NCI-H446 treated with DMSO at 0.1 percent for 48 hours (cell line): Measurements from ENCODE around the gene ELK4.

Source experiments
- DNase-seq: peaks from one replicate; lab custom pipeline; 2025; lab: John Stamatoyannopoulos, UW

ELK4 gene

DNA sequence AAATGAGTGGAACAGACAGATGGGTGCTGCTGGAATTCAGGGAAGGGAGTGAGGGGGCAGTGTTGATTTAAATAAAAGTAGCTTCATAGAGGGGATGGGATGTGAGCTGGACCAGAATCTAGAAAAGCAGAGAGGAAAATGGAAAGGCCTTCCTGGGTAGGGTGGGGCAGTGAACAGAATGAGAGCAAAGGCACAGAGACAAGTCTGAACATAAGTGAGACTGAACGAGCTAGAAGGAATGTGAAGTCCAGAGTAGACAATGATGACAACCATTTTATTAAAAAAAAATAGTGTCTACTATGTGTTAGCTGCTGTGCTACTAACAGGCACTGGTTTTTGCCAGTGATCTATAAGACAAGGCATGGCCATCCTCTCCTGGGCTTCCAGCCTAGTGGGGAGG lies 36.0 kb downstream of the ELK4 start:
- no peak for DNase-seq

DNA sequence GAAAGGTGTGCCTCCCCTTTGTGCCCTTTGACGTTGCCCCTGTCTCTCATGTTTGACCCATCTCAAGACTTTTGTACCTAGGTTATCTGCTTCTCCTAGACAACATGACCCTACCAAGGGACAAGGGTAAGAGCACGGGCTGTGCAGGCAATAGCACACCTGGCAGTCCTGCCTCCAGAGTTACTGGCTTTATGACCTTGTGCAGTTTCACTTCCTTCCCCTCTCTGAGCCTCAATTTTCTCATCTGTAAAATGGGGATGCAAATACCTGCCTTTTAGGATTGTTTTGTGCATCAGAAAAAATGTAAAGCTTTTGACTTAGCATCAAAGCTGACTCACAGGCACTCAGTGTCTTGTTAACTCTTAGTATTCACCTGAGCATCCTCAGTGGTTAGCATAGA lies 36.4 kb downstream of the ELK4 start:
- DNase-seq = no peak

DNA sequence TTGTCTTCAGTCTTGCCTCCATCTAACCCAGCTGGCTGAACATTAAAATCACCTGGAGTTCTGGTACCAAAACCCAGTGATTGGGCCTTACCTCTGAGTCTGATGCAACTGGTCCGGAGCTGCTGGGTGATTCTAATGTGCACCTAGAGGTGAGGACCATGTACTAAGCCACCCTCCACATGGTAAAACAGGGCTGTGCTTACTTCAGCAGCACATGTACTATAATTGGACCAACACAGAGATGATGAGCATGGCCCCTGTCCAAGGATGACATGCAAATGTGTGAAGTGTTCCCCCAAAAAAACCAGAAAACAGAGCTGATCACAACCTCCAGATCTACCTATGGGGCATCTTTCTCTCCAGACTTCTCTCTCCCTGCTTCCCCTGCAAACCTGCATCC lies 37.0 kb downstream of the ELK4 start:
- DNase-seq = no peak

DNA sequence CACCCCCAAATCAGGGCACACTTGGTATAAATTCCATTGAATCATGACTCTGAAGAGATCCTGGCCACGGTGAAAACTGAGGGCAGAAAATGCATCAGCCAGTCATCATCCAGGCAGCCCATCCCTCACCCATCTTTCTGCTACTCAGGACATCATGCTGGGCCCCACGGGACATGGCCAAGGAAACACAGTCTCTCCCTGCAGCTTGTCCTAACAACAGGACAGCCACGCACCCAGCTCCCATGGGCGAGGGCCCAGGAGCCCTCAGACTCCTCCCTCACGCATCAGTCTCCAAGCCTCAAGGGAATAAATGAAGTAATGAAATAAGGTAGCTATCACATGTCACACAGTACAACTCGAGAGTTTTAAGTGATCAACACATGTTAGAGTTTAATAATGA lies 37.8 kb downstream of the ELK4 start:
- no peak for DNase-seq

DNA sequence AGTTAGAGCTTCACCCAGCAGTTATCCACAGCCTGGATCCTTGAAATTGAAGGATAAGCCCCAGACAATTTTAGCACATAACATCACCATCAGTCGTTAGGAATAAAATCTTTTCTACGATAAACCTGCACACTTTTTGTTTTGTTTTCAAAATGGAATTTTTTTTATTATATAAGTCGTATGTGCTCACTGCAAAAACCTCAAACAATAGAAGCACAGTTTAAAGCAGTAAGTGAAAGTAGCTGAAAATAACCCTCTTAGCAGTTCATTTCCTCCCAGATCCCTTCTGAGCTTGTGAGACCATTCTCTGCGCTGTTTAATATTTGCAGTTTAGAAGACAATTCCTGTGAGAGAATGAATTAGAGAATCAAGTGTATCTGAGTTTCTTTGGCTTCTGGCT lies 38.3 kb downstream of the ELK4 start:
- DNase-seq = no peak

DNA sequence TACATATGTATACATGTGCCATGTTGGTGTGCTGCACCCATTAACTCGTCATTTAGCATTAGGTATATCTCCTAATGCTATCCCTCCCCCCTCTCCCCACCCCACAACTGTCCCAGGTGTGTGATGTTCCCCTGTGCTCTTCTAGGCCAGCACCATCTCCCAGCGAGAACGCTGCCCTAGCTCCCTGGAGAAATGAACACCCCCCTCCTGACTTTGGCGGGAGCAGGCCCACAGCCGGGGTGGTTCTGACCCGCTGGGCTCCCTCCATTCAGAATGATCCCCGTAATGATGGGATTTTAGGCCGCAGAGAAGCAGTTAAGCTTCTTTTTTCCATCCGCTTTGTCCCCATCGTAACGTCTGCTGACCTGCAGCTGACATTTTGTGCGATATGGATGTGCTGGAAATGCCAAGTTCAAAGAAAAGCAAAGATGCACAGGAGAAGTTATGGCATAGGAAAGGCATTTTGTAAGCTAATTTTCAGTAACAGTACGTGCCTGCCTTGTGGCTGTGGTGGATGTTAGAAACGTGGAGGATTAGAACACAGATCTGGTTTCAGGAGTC lies 39.3 kb downstream of the ELK4 start:
- DNase-seq = no peak

DNA sequence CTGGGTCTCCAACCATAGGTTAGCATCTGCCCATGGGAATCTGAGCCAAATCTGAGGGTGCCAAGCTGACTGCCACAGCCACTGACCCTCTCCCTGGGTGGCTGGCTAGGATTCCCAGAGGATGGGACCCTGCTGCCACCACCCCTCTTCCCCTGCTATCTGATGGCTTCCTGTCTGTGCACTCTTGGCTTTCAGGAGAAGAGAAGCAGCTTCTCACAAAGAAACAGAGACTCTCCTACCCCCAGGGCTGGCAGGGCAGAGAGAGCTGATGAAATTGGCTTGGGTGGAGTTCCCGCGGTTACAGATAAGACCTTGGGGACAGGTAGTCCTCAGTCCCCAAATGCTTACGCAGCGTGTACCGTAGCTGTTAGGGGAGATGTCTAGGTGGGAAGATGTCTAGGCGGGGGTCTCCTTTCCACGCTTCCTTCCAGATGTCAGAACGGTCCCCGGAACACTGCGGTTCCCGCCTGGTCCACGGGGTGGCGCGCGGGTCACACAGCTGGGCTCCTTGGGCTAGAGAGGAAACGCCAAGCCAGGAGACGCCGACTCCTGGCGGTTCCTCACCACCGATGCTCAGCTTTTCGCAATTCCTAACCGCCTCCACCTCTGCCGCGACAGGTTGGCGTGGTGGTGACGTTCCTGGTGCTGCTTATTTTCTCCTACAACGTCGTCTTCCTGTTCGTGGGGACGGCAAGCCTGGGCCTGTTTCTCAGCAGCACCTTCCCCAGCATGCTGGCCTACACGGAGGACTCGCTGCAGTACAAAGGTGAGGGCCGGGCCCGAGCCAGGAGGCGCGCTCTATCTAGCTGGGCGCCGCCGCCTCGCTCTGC lies 40.1 kb downstream of the ELK4 start:
- peak; percentile 50 for DNase-seq

DNA sequence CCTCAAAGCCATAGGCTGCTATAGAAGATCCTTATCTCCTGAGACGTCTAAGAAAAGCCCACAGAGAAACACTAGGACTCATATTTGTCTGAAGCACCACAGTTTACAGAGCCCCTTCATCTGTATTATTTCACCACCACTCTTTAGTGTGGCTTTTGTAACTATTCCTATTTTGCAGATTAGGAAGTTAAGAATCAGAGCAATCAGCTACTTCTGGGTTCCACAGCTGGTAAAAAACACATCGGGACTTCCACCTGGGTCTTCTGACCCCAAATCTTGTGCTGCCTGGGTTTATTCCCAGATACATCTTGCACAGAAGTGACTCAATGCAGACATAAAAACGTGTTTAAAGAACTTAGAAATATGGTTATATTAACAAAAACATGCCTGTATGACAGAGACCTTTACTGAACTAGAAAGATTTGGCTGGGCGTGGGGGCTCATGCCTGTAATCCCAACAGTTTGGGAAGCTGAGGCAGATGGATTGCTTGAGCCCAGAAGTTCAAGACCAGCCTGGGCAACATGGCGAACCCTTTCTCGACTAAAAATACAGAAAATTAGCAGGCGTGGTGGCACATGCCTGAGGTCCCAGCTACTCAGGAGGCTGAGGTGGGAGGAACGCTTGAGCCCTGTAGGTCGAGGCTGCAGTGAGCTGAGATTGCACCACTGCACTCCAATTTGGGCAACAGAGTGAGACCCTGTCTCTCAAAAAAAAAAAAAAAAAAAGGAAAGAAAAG lies 40.9 kb downstream of the ELK4 start:
- DNase-seq = no peak

DNA sequence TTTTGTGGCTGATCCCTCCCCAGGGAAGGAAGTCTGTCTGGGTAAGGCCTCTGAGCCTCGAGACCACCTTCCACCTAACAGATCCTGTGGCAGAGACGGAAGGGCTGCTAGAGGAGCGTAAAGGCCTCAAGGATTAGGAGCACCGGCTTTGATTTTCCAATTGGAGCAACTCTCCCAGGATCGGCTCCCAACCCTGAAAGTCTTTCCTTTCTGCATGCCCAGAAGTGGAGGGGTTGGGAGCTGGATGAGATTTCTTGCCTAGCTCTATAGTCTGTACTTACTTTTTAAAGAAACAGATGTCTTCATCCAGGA lies 41.4 kb downstream of the ELK4 start:
- no peak for DNase-seq

DNA sequence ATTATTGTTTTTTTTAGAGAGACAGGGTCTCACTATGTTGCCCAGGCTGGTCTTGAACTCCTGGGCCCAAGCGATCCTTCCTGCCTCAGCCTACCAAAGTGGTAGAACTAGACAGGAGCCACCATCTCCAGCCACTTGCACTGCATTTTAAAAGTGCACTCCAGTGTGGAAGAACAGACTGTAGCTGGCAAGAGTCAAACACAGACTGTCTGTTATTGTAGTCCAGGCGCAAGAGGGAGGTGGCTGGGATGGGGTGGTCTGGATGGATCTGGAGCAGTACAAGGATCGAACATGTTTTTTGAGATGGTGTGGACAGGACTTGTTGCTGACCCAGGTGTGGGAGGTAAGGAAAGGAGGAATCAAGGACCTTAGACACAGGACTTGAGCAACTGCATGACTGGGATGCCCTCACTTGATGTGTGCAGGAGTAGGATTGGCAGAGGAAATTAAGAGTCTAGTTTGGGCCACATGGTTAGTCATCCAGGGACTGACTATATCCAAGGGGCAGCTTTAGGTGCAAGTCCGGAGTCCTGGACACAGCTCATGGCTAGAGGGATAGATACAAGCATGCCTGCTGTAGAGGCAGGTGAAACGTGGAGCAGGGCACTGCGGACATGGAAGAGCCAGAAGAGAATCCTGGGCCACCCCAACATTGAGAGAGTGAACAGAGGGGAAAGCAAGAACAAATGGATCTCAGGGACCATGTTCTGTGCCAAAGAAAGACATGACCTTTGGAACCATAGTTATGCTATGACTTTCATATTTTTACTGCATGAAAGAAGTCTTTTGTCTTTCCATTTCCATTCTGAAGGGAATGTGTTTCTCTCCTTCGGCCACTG lies 42.0 kb downstream of the ELK4 start:
- DNase-seq = no peak

DNA sequence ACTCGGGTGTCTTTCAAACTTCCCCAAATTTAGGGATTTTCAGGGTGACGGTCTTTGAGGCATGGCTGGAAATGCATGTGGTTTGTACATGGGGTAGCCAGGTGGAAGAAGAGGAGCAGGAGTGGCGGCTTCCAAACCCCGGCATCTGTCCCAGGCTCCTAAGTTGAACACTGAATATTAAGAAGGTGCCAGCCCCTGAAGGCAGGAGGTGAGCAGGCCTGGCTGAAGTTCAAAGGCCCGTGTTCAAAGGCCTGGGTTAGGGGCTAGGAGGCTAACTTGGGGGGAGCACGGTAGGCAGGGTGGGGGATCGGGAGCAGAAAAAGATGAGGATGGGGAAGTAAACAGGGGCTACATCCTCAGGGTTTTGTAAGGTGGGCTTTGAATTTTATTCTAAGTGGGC lies 42.8 kb downstream of the ELK4 start:
- DNase-seq = no peak

DNA sequence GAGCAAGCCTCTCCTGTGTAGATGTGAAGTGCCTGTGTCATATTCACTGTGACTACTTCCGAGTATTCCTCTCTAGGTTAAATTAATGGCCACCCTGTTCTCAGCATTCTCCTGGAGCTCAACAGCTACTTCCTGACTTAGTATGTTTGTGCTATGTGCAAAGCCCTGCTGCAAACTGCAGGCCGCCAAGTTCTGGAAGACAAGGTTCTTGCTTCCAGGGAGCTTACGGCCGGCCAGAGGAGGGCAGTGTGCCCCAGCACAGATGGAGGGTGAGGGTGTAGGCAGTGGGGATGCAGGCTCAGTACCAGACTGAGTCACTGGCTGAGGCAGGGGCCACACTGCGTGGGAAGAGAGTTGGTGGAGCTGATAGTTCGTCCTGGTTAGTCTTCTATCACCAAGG lies 43.2 kb downstream of the ELK4 start:
- DNase-seq = peak; percentile 48

DNA sequence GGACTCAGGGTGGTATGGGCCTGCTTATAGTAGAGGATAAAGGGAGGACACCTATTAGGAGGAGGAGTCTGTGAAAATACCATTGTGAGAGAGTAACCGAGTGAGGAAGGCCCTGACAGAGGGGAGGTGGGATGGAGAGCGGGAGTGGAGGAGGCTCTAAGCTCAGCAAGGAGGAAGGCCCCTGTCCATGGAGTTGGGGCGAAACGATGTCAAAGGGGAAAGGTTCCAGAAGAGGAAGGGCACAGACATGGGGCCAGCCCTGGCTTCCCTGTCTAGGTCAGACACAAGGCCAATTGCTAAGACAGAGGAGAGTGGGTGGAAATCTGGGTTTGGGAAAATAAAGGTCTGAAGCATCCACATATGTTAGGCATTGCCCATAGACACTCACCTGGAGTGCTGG lies 44.2 kb downstream of the ELK4 start:
- DNase-seq = no peak

DNA sequence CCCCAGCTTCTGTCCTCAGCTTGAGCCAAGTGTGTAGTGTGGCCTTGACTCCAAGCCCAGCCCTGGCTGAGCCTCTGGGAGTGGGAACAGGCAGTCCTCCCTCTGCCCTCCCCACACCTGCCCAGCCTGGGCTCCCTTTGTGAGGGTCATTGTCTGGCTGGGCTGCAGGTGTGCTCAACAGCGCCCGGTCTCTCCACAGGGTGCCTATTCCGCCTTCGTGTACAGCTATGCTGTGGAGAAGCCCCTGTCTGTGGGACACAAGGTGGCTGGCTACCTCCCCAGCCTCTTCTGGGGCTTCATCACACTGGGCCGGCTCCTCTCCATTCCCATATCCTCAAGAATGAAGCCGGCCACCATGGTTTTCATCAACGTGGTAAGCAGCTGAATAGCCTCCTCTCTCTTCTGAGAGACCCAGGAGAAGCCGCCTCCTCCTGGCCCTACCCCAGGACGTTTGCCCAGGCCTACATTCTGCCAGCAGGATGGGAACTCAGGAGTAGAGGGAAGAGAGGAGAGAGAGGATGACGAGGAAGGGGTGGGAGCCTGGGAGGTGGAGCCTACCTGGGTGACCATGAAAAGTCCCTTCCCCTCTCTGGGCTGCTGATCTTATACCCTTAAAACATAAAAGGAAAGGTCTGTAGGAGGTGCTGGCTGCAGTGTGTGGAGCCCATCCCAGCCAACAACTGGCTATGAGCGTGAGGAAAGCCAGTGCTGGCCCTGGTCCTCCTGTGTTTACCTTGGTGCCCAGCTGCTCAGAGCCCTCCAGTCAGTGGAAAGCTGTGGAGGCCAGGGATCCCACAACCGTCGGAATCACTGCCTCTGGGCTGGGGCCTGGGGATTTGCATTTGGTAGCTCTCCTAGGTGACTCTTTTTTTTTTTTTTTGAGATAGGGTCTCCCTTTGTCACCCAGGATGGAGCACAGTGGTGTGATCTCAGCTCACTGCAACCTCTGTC lies 45.7 kb downstream of the ELK4 start:
- no peak for DNase-seq

DNA sequence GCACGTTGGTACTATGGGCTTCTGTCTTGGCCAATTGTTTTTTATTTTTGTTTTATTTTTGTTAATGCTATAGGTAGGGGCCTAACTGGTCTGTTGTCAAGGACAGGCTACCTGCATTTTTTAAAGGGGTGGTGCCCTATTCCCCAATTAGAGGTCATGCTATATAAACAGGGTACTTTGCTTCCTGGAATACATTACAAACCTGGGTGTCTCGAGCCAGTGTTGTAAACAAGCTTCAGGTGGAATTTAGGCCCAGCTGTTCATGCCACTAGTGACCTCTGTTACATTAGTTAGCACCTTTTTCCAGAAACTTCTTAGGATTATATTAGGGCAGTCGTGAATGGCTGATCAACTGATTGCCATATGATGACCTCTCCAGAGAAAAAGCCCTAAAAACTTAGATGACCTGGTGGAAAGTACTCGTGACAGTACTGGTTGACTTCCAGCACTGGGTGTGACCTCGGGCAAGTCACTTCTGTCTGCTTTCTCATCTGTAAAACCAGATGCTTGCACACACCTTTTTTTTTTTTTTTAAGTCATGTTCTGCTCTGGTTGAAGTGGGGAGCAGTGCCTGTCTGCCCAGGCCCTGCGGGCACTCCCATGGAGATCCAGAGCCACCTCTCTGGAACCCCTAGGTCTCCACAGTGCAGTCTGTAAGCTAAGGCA lies 46.5 kb downstream of the ELK4 start:
- DNase-seq = no peak

DNA sequence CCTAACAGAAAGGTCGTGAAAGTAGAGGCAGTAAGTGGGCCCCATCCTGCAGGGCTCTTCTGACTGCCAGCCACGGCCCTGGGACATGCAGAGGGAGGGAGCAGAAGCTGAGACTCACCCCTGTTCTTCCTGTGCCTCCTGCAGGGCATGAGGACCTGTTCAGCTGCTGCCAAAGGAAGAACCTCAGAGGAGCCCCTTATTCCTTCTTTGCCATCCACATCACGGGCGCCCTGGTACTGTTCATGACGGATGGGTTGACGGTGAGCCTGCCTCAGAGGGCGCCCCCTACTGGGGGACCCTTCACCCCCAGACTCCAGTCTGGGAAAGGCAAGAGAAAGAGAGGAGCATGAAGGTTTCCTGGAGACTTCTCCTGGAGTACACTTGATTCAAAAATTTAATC lies 47.1 kb downstream of the ELK4 start:
- DNase-seq = no peak

DNA sequence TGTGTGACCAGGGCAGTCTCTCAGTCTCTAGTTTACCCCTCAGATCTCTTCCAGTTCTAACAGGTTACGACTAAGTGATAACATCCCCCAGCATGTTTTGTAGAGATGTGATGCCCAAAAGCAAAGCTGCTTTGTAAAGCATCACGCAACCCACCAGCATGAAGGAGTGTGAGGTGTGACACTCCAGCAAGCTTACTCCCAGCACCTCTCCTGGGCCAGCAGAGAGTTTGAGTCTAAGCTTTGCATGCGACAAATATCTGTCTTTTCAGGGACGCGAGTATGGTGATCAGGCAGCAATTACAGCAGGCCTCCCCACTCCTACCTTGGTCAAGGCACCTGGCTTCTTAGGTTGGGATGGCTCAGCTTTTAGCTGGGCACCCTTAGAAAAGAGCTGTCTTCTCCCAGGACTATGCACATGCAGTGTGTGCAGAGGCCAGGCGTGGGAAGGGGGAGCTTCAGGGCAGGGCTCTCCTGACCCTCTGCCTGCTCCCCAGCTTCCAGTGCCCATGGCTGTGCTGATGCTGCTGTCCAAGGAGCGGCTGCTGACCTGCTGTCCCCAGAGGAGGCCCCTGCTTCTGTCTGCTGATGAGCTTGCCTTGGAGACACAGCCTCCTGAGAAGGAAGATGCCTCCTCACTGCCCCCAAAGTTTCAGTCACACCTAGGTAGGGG lies 48.2 kb downstream of the ELK4 start:
- no peak for DNase-seq

DNA sequence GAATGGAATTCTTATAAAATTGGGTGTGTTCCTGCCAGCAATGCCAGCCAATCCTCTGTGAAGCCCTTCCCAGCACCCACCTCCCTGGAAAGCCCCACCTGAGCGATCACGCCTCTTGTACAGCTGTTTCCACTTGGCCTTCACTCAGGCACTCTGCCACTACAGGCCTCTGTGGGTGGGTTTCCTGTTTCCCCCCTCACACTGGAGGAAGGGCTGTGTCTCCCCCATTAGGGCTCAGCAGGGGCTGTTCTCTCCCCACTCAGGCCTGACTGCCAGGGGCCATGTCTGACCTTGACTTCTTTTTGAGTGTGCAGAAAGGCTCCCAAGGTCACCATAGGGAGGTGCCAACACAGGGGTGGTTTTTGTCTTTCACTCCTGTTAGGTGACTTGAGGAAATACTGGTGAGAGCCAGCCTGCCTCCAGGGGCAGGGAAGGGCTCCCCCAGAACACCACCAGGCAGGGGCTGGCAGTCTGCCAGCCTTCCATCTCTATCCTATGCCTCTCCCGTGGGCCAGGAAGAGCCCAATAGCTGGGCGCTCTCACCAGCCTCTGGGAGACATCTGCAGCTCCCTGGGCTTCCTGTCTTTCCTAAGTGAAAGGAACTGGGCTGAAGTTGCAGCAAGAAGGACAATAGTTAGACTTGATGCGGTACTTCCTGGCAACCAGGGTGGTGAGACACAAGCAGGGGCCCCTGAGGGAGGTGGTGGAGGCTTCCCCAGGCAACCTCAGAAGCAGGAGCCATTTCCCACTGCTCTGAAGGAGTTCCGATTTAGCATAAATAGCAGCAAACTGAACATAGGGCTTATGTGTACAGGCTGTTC lies 49.1 kb downstream of the ELK4 start:
- no peak for DNase-seq

DNA sequence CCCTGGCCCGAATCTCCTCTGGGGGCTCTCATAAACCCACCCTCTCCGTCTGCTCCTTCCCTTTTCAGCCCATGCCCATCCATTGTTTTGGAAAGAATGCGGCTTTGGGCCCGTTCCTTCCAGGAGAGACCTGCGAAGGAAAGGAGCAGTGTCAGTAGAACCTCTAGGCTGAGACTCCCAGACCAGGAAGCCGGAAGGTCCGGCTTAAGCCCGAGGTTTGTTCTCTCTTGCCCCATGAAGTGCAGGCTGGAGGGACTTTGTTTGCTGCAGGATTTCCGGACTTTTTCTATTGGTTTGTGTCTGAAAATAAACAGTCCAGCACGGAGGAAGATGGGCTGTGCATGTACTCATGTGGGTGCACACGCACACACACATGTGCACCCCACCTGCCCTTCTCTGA lies 49.8 kb downstream of the ELK4 start:
- DNase-seq = no peak
